ENCODE data around the gene TMEM222. TPM values are rescaled to one million over a fixed set of nuclear protein-coding genes. Genes with fewer than 3 reads are reported as not detected.

Gene TMEM222
- total RNA-seq, 1 donor from 2014 or later = 38.6 TPM

- Mint-ChIP-seq H3K27ac (peak overlapping the region; percentile 56), H3K4me3 (peak overlapping the region; percentile 30)
- no peak for DNase-seq (ENCODE audit: extremely low spot score, unreplicated experiment)
These were observed 16.8 kb downstream of the TMEM222 start for GRCh38 chr1:27338751-27339150.

GRCh38 chr1:27339213-27339612, 17.2 kb downstream of the TMEM222 start:
- Mint-ChIP-seq H3K4me1 (ENCODE audit: unreplicated experiment) (peaks cover 30% of the 10 kb centered on the region), H3K27ac (peak overlapping the region; percentile 56), H3K4me3 (peak overlapping the region; percentile 54), H3K36me3 (peaks cover 5% of the 10 kb centered on the region), H3K27me3 (no peaks in the 10 kb centered on the region), H3K9me3 (no peaks in the 10 kb centered on the region)
- no peak for DNase-seq (ENCODE audit: extremely low spot score, unreplicated experiment)
- no peak for TF ChIP-seq CTCF (conservative IDR thresholded peaks at IDR 0.05)

More at GRCh38 chr1:27338751-27339150, 16.8 kb downstream of the TMEM222 start:
- TF ChIP-seq CTCF (conservative IDR thresholded peaks at IDR 0.05) = no peak
- Mint-ChIP-seq H3K27me3 (no peaks in the 10 kb centered on the region), H3K4me1 (ENCODE audit: unreplicated experiment) (peaks cover 29% of the 10 kb centered on the region), H3K9me3 (no peaks in the 10 kb centered on the region), H3K36me3 (peaks cover 7% of the 10 kb centered on the region)

- no peaks in the 10 kb centered on the region for H3K27me3 Mint-ChIP-seq
- H3K27ac Mint-ChIP-seq = peak within 1 kb of the TSS; percentile 89
- peaks cover 2% of the 10 kb centered on the region for H3K36me3 Mint-ChIP-seq
- DNase-seq (ENCODE audit: extremely low spot score, unreplicated experiment) = no peak
- no peaks in the 10 kb centered on the region for H3K9me3 Mint-ChIP-seq
- peak within 1 kb of the TSS; percentile 89 for H3K4me3 Mint-ChIP-seq
- H3K4me1 Mint-ChIP-seq (ENCODE audit: unreplicated experiment) = peaks cover 30% of the 10 kb centered on the region
- TF ChIP-seq CTCF (conservative IDR thresholded peaks at IDR 0.05) = no peak
These were observed 19.7 kb downstream of the TMEM222 start, which contains the start of gene SYTL1 for GRCh38 chr1:27341525-27342252. Gene SYTL1, plus strand, starts transcription at chr1:27342022. Its CDS starts 3,313 bp downstream, at chr1:27345335.

- Mint-ChIP-seq H3K36me3 (peaks cover 4% of the 10 kb centered on the region), H3K4me3 (peak overlapping the region; percentile 89), H3K4me1 (ENCODE audit: unreplicated experiment) (peaks cover 30% of the 10 kb centered on the region), H3K27me3 (no peaks in the 10 kb centered on the region), H3K9me3 (no peaks in the 10 kb centered on the region), H3K27ac (peak overlapping the region; percentile 89)
- TF ChIP-seq CTCF (conservative IDR thresholded peaks at IDR 0.05) = no peak
- DNase-seq (ENCODE audit: extremely low spot score, unreplicated experiment) = no peak
These were observed 20.4 kb downstream of the TMEM222 start for GRCh38 chr1:27342391-27342777.

- no peak for TF ChIP-seq CTCF (conservative IDR thresholded peaks at IDR 0.05)
- Mint-ChIP-seq H3K27me3 (no peaks in the 10 kb centered on the region), H3K4me1 (ENCODE audit: unreplicated experiment) (peaks cover 32% of the 10 kb centered on the region), H3K36me3 (peaks cover 4% of the 10 kb centered on the region), H3K4me3 (peak overlapping the region; percentile 89), H3K9me3 (no peaks in the 10 kb centered on the region), H3K27ac (peak overlapping the region; percentile 89)
- no peak for DNase-seq (ENCODE audit: extremely low spot score, unreplicated experiment)
These were observed 21.0 kb downstream of the TMEM222 start for GRCh38 chr1:27342778-27343638.

Measured in type B pancreatic cell (in vitro differentiated cells).